ENCODE data around the gene PTPRN2. TPM values are rescaled to one million over a fixed set of nuclear protein-coding genes. Genes with fewer than 3 reads are reported as not detected.

Gene PTPRN2
- polyA plus RNA-seq, 1 of the 3 experiments (the other 2 are of a cell fraction): 4.0 TPM

GRCh38 chr7:158022601-158023000 is 565.0 kb downstream of the PTPRN2 start:
- WGBS (ENCODE audit: low lambda C conversion rate): 58% methylated on average over 8 of the region's 9 CpGs
- H3K9me3 ChIP-seq: peaks cover 2% of the 10 kb centered on the region; the same call in 1 of the 2 replicates

More at GRCh38 chr7:158022601-158023000, 565.0 kb downstream of the PTPRN2 start:
- Histone ChIP-seq H3K27me3 (ENCODE audit: insufficient read depth) (no peaks in the 10 kb centered on the region), H3F3A (replicated peaks; ENCODE audit: insufficient read depth) (no peaks in the 10 kb centered on the region), H3K4me2 (no peak overlapping the region), H3K4me3 (ENCODE audit: low read depth in 2 of 2, low read length in 1 of 2) (no peak overlapping the region), H4K20me1 (ENCODE audit: insufficient read depth) (no peaks in the 10 kb centered on the region), H3K79me2 (ENCODE audit: insufficient read depth) (no peaks in the 10 kb centered on the region), H3K9ac (no peak overlapping the region), H3K36me3 (replicated peaks in 1 of 2; ENCODE audit: control insufficient read depth in 1 of 2, insufficient read depth in 2 of 2, low read length in 1 of 2) (no peaks in the 10 kb centered on the region), H2AFZ (ENCODE audit: low read depth) (no peak overlapping the region), H3K9me2 (no peaks in the 10 kb centered on the region), H3K27ac (ENCODE audit: low read depth in 2 of 2, low read length in 1 of 2) (no peak overlapping the region), H3K4me1 (ENCODE audit: control insufficient read depth in 1 of 2, insufficient read depth in 2 of 2, low read depth in 1 of 2, low read length in 1 of 2) (no peaks in the 10 kb centered on the region)
- no peak for TF ChIP-seq FOXM1 (IDR thresholded peaks at IDR 0.05; ENCODE audit: low read depth)
- no peak for TF ChIP-seq USF2 (IDR thresholded peaks at IDR 0.05; ENCODE audit: borderline replicate concordance, low read depth, low read length)
- TF ChIP-seq RFX5 (IDR thresholded peaks at IDR 0.05; ENCODE audit: low read length): no peak
- TF ChIP-seq USF1 (IDR thresholded peaks at IDR 0.05; ENCODE audit: borderline replicate concordance, low read depth): no peak
- TF ChIP-seq SIN3A (IDR thresholded peaks at IDR 0.05; ENCODE audit: borderline replicate concordance, low read depth, low read length): no peak
- TF ChIP-seq PBX3 (IDR thresholded peaks at IDR 0.05): no peak
- TF ChIP-seq RAD21 (IDR thresholded peaks at IDR 0.05; ENCODE audit: low read length): no peak
- no peak for TF ChIP-seq YY1 (IDR thresholded peaks at IDR 0.05; ENCODE audit: low read depth)
- TF ChIP-seq EP300 (IDR thresholded peaks at IDR 0.05; ENCODE audit: borderline replicate concordance in 1 of 2, low read depth in 1 of 2, low read length in 1 of 2): no peak
- TF ChIP-seq TEAD4 (IDR thresholded peaks at IDR 0.05; ENCODE audit: borderline replicate concordance, insufficient read depth): no peak
- TF ChIP-seq JUND (IDR thresholded peaks at IDR 0.05): no peak
- TF ChIP-seq CTCF (IDR thresholded peaks at IDR 0.05): no peak
- TF ChIP-seq, protein P1, sequence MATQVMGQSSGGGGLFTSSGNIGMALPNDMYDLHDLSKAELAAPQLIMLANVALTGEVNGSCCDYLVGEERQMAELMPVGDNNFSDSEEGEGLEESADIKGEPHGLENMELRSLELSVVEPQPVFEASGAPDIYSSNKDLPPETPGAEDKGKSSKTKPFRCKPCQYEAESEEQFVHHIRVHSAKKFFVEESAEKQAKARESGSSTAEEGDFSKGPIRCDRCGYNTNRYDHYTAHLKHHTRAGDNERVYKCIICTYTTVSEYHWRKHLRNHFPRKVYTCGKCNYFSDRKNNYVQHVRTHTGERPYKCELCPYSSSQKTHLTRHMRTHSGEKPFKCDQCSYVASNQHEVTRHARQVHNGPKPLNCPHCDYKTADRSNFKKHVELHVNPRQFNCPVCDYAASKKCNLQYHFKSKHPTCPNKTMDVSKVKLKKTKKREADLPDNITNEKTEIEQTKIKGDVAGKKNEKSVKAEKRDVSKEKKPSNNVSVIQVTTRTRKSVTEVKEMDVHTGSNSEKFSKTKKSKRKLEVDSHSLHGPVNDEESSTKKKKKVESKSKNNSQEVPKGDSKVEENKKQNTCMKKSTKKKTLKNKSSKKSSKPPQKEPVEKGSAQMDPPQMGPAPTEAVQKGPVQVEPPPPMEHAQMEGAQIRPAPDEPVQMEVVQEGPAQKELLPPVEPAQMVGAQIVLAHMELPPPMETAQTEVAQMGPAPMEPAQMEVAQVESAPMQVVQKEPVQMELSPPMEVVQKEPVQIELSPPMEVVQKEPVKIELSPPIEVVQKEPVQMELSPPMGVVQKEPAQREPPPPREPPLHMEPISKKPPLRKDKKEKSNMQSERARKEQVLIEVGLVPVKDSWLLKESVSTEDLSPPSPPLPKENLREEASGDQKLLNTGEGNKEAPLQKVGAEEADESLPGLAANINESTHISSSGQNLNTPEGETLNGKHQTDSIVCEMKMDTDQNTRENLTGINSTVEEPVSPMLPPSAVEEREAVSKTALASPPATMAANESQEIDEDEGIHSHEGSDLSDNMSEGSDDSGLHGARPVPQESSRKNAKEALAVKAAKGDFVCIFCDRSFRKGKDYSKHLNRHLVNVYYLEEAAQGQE (IDR thresholded peaks at IDR 0.05; ENCODE audit: low read depth, low read length): no peak
- no peak for TF ChIP-seq MAX (IDR thresholded peaks at IDR 0.05; ENCODE audit: low read depth)
- no peak for TF ChIP-seq NFIC (IDR thresholded peaks at IDR 0.05; ENCODE audit: borderline replicate concordance)
- TF ChIP-seq FOSL2 (IDR thresholded peaks at IDR 0.05; ENCODE audit: borderline replicate concordance, low read depth): no peak
- no peak for TF ChIP-seq ZBTB33 (IDR thresholded peaks at IDR 0.05; ENCODE audit: borderline replicate concordance, low read depth)
- DNase-seq: no peak
- ChIA-PET POLR2A (no interaction called here), CTCF (no interaction called here)
